ENCODE results near the gene PROS1.

- no peak for TF ChIP-seq CTCF (IDR thresholded peaks at IDR 0.05; ENCODE audit: poor library complexity, severe bottlenecking)
- TF ChIP-seq REST (IDR thresholded peaks at IDR 0.05; ENCODE audit: borderline replicate concordance) = no peak
- TF ChIP-seq TAF1 (IDR thresholded peaks at IDR 0.05; ENCODE audit: low read depth) = no peak
- no peak for TF ChIP-seq EZH2 (IDR thresholded peaks at IDR 0.05; ENCODE audit: borderline replicate concordance, insufficient read depth, low read length, poor library complexity, severe bottlenecking)
Observed at GRCh38 chr3:93861017-93861416, 112.7 kb downstream of the PROS1 start.

Measured in neural cell (in vitro differentiated cells).